ENCODE data around the gene CPVL. TPM values are rescaled to one million over a fixed set of nuclear protein-coding genes. Genes with fewer than 3 reads are reported as not detected.

Gene CPVL
- total RNA-seq, 2 donors from 2014 or later, result 4.0 to 17.9 TPM

GRCh38 chr7:29135846-29136245 is 10.5 kb downstream of the CPVL start:
- intact Hi-C loops (cut with DNase I), result no loop called here
- H3K9me3 ChIP-seq, result no peaks in the 10 kb centered on the region
- ATAC-seq (no peak), DNase-seq (no peak)
- H3K4me1 ChIP-seq, result no peaks in the 10 kb centered on the region
- no peaks in the 10 kb centered on the region for H3K27me3 ChIP-seq
- H3K27ac ChIP-seq, result no peak overlapping the region
- H3K36me3 ChIP-seq (replicated peaks in 1 of 2; ENCODE audit: insufficient read depth in 1 of 2, low read depth in 2 of 2), result no peaks in the 10 kb centered on the region
- WGBS, 2 donors, result 88 to 100% methylated on average over 1 of the region's 1 CpG
- no peak overlapping the region for H3K4me3 ChIP-seq
- TF ChIP-seq, protein P1, sequence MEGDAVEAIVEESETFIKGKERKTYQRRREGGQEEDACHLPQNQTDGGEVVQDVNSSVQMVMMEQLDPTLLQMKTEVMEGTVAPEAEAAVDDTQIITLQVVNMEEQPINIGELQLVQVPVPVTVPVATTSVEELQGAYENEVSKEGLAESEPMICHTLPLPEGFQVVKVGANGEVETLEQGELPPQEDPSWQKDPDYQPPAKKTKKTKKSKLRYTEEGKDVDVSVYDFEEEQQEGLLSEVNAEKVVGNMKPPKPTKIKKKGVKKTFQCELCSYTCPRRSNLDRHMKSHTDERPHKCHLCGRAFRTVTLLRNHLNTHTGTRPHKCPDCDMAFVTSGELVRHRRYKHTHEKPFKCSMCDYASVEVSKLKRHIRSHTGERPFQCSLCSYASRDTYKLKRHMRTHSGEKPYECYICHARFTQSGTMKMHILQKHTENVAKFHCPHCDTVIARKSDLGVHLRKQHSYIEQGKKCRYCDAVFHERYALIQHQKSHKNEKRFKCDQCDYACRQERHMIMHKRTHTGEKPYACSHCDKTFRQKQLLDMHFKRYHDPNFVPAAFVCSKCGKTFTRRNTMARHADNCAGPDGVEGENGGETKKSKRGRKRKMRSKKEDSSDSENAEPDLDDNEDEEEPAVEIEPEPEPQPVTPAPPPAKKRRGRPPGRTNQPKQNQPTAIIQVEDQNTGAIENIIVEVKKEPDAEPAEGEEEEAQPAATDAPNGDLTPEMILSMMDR (IDR thresholded peaks at IDR 0.05), result no peak
- no peak for TF ChIP-seq POLR2A (IDR thresholded peaks at IDR 0.05)

- Histone ChIP-seq H3K36me3 (replicated peaks in 1 of 2; ENCODE audit: insufficient read depth in 1 of 2, low read depth in 2 of 2) (no peaks in the 10 kb centered on the region), H3K4me3 (no peak overlapping the region), H3K27ac (no peak overlapping the region), H3K9me3 (no peaks in the 10 kb centered on the region), H3K27me3 (no peaks in the 10 kb centered on the region), H3K4me1 (no peaks in the 10 kb centered on the region)
- intact Hi-C loops (cut with DNase I), result no loop called here
- no peak for DNase-seq
- WGBS, 2 donors, result 74 to 79% methylated on average over 3 of the region's 3 CpGs
- TF ChIP-seq, protein P1 (IDR thresholded peaks at IDR 0.05), result no peak
- no peak for TF ChIP-seq POLR2A (IDR thresholded peaks at IDR 0.05)
- ATAC-seq, result no peak
These were observed 13.4 kb downstream of the CPVL start for GRCh38 chr7:29132980-29133379.

DNA sequence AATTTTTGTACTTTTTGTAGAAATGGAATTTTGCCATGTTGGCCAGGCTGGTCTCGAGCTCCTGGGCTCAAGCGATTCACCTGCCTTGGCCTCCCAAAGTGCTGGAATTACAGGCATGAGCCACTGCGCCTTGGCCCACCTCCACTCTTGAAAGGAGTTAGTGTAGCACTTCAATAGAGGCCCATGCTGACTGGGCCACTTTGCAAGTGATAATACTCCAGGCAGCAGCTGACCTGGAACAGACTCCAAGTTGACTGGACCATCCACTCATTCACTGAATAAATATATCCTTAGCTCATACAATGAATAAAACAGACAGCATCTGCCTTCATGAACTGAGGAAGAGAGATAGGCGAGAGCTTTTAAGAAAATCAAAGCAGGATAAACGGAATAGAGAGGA is 14.7 kb downstream of the CPVL start:
- no peak overlapping the region for H3K4me3 ChIP-seq
- no peak for TF ChIP-seq POLR2A (IDR thresholded peaks at IDR 0.05)
- TF ChIP-seq, protein P1 (IDR thresholded peaks at IDR 0.05), result no peak
- intact Hi-C loops (cut with DNase I), result no loop called here

GRCh38 chr7:29130096-29130495 is 16.2 kb downstream of the CPVL start:
- no peaks in the 10 kb centered on the region for H3K36me3 ChIP-seq (replicated peaks in 1 of 2; ENCODE audit: insufficient read depth in 1 of 2, low read depth in 2 of 2)
- TF ChIP-seq, protein P1 (IDR thresholded peaks at IDR 0.05), result no peak
- TF ChIP-seq POLR2A (IDR thresholded peaks at IDR 0.05), result no peak
- H3K27ac ChIP-seq, result no peak overlapping the region
- intact Hi-C loops (cut with DNase I), result no loop called here
- no peak overlapping the region for H3K4me3 ChIP-seq
- DNase-seq, result no peak
- H3K4me1 ChIP-seq, result no peaks in the 10 kb centered on the region
- H3K9me3 ChIP-seq, result no peaks in the 10 kb centered on the region
- ATAC-seq, result no peak
- H3K27me3 ChIP-seq, result no peaks in the 10 kb centered on the region
- 73 to 89% methylated on average over 1 of the region's 1 CpG for WGBS, 2 donors

More for the DNA sequence above, 14.7 kb downstream of the CPVL start:
- Histone ChIP-seq H3K4me1 (no peaks in the 10 kb centered on the region), H3K9me3 (no peaks in the 10 kb centered on the region), H3K27ac (no peak overlapping the region), H3K27me3 (no peaks in the 10 kb centered on the region), H3K36me3 (replicated peaks in 1 of 2; ENCODE audit: insufficient read depth in 1 of 2, low read depth in 2 of 2) (no peaks in the 10 kb centered on the region)
- ATAC-seq, result no peak
- no peak for DNase-seq
- WGBS, 2 donors, result 96 to 97% methylated on average over 3 to 5 of the region's 5 CpGs

DNA sequence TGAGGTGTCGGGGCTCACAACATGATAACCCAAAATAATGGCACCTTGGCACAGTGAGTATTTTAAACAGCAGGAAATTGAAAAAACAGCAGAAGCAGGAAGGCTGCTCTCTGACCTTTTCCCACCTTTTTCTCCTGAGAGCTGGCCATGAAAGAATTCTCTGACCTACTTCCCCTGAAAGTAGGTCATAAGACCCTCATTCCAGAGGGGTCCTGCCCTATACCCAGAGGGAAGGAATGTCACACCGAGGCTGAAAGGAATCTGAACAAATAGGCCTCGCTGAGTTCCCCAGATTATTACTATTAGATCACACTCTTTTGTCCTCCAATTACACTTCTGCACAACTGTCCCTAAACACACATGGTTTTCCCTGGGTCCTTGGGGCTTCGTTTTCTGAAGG is 18.8 kb downstream of the CPVL start:
- Histone ChIP-seq H3K4me1 (no peaks in the 10 kb centered on the region), H3K27me3 (no peaks in the 10 kb centered on the region), H3K4me3 (no peak overlapping the region), H3K27ac (no peak overlapping the region), H3K9me3 (no peaks in the 10 kb centered on the region), H3K36me3 (replicated peaks in 1 of 2; ENCODE audit: insufficient read depth in 1 of 2, low read depth in 2 of 2) (no peaks in the 10 kb centered on the region)
- TF ChIP-seq, protein P1 (IDR thresholded peaks at IDR 0.05), result no peak
- no peak for TF ChIP-seq POLR2A (IDR thresholded peaks at IDR 0.05)
- ATAC-seq (no peak), DNase-seq (no peak)
- intact Hi-C loops (cut with DNase I), result no loop called here
- WGBS, 2 donors, result 77 to 80% methylated on average over 4 of the region's 4 CpGs

All from body of pancreas (tissue), 4 donors.